B cell (primary cell): ENCODE measurements around the gene PRICKLE3.

ENCODE experiments used
- CTCF ChIP-seq: fragments of 200-600 bp; IDR thresholded peaks from one replicate; pipeline ENCODE4 v1.8.0; 2022; ENCODE audit warnings: antibody characterized with exemption, mild to moderate bottlenecking
- EZH2 ChIP-seq: IDR thresholded peaks from 2 replicates; pipeline ENCODE4 v1.6.1; 2012; ENCODE audit warnings: borderline replicate concordance, low read depth, mild to moderate bottlenecking, moderate library complexity, low read length; ENCODE audit not compliant: insufficient read depth, poor library complexity, severe bottlenecking

DNA sequence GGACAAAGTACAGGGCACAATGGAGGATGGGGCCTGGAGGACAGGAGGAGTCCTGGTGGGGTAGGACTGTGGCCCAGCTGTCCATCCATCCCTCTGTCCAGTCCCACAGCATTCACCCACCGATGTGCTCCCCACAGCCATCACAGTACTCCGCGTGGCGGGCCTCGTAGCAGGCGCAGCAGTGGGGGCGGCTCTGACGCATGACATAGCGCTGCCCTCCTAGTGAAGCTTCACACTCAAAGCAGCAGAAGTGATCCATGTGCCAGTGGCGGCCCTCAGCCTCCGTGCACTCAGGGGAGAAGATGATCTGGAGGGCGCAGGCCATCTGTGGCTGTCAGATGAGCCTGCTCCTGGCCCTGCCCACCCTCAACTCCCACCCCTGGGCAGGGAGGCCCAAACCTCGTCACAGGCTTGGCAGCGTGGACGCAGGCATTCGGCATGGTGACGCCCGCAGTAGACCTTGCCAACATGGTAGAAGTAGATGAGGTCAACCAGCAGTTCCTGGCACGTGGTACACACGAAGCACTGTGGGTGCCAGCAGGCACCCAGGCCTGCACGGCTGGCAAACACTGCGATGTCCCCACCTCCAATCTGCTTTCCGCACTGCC lies 8.2 kb downstream of the PRICKLE3 start:
- TF ChIP-seq CTCF (no peak), EZH2 (no peak)
